PFSK-1 (cell line): Measurements from ENCODE around the gene CEP162.

Experiments
- POLR2AphosphoS5 ChIP-seq: IDR thresholded peaks from 2 replicates; pipeline ENCODE4 v1.6.1; 2012; ENCODE audit warnings: low read depth, mild to moderate bottlenecking, control low read depth, low read length, moderate library complexity
- TAF1 ChIP-seq: IDR thresholded peaks from 2 replicates; pipeline ENCODE4 v1.6.1; 2012; ENCODE audit warnings: low read length, control low read depth, borderline replicate concordance; ENCODE audit not compliant: insufficient read depth

DNA sequence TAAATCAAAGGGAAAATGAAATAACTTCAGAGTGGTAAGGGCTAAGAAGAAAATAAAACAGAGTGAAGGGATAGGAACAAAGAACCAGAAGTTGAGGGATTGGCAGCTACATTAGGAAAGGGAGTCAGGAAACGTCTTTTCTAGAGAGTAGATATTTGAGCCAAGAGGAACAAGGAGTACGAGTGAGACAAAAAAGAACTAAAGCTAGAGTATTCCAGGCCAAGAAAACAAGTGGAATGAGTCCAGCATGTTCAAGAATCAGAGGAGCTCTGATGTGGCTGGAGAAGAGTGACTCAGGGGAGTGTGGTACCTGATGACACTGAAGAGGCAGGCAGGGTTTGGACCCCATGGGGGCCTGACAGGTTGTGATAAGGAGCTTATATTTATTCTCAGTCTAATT is 66.3 kb downstream of the CEP162 start:
- TF ChIP-seq POLR2AphosphoS5 (no peak), TAF1 (no peak)
